ENCODE data around the gene ARL13A.

GRCh38 chrX:100935767-100936166, 33.7 kb upstream of the ARL13A start:
- TF ChIP-seq CTCF (conservative IDR thresholded peaks at IDR 0.05) = no peak
- TF ChIP-seq ZFX (IDR thresholded peaks at IDR 0.05) = no peak
